ENCODE data around the gene IMMP2L.

- no peak for TF ChIP-seq CTCF (IDR thresholded peaks at IDR 0.05)
- no peak for TF ChIP-seq EP300 (IDR thresholded peaks at IDR 0.05)
- TF ChIP-seq POLR2A (IDR thresholded peaks at IDR 0.05; ENCODE audit: low read depth): no peak
These were observed 156.7 kb downstream of the IMMP2L start for GRCh38 chr7:111405621-111406020.

Measured in esophagus muscularis mucosa (tissue), 4 donors.